AG04450 (cell line): Measurements from ENCODE around the gene BBLN. TPM values are rescaled to one million over a fixed set of nuclear protein-coding genes. Genes with fewer than 3 reads are reported as not detected.
"Not testable (repeated sequence)": the region's sequence is repeated elsewhere in the genome, so short reads cannot be mapped to it uniquely, and the experiment has no call there.

Experiments used
- CTCF ChIA-PET: fragments of 300-600, 350-600 bp; formaldehyde crosslinking; extraction: SDS; loops from one replicate; lab custom pipeline; 2022; ENCODE audit warnings: antibody characterized with exemption, inconsistent platforms; lab: Charles Lee
- POLR2A ChIA-PET: fragments of 350-600 bp; formaldehyde crosslinking; extraction: SDS; loops from one replicate; lab custom pipeline; 2021; ENCODE audit warnings: antibody characterized with exemption, inconsistent platforms; lab: Yijun Ruan, JAX
- DNase-seq: peaks from one replicate; pipeline ENCODE4 v3.0.0-alpha.2; 2011; ENCODE audit warnings: low read depth, low spot score
- H3K27ac ChIP-seq: one replicate; pipeline ENCODE4 v1.5.1; 2012; ENCODE audit warnings: low read depth, low read length, control low read depth
- H3K27me3 ChIP-seq: one replicate; pipeline ENCODE4 v1.6.0; 2012; ENCODE audit warnings: low read length; ENCODE audit not compliant: control insufficient read depth, insufficient read depth
- H3K4me3 ChIP-seq: 2 replicates; pipeline ENCODE4 v1.5.1; 2011; ENCODE audit warnings: mild to moderate bottlenecking, low read depth, low read length, control low read depth
- H3K9me3 ChIP-seq: 2 replicates; pipeline ENCODE4 v1.5.1; 2012; ENCODE audit warnings: low read length; ENCODE audit not compliant: control insufficient read depth, insufficient read depth
- CTCF ChIP-seq: IDR thresholded peaks from 2 replicates; pipeline ENCODE4 v1.5.1; 2011; ENCODE audit warnings: low read depth, low read length, control low read depth, inconsistent platforms
- polyA minus RNA-seq: library from RNA; depleted of rRNA, polyadenylated mRNA; stranded (reverse); fragments of >200 nt; gene quantifications from 2 replicates; pipeline ENCODE4 v1.2.3, GENCODE V29; 2011; rRNA and poly(A)+ RNA removed
- polyA plus RNA-seq: library from polyadenylated mRNA; depleted of rRNA; stranded (reverse); fragments of >200 nt; gene quantifications from 2 replicates; pipeline ENCODE4 v1.2.3, GENCODE V29; 2011; rRNA removed

The BBLN gene
- polyA plus RNA-seq, result 48.1 and 64.2 TPM in 2 replicates
- polyA minus RNA-seq, result 15.2 and 16.8 TPM in 2 replicates

DNA sequence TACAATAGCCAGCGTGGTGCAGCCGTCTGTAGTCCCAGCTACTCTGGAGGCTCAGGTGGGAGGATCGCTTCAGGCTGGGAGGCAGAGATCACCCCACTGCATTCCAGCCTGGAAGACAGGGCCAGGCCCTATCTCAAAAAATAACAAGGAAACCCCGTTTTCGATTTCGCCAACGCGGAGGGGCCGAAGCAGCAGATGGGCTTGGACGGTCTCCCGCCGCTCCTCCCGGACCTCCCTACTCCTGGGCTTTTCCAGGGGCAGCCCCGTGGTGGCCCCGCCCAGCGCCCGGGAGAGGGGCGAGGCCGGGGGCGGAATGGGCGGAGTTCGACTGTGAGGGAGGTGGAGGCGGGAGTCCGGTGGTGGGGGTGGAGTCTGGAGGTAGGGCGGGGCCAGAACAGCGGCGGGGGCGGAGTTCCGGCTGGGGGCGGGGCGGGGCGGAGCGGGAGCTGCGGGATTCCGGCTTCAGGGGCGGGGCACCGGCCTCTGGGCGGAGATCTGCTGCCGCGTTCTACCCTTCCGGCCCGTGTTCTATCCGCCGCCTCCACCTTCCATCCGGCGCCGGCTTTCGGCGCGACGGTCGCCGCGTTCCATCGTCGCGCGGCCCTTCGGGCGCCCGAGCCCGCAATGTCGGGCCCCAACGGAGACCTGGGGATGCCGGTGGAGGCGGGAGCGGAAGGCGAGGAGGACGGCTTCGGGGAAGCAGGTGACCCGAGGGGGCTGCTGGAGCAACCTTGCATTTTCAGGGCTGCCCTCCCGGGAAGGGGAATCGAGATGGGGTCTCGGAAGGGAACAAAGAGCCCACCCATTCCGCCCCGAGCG lies at the start of gene BBLN:
Gene BBLN, plus strand, starts transcription at position 482 of the 819 bp plus-strand sequence. Its CDS starts 143 bp downstream, at position 625.
- ChIA-PET CTCF (interaction anchor here (1.0 to 1.1 kb wide), 2 partner anchors 31 to 43 kb away, joined by 4 read pairs; no protein-coding TSS in a partner anchor), POLR2A (interaction anchor here (0.6 to 1.4 kb wide), 8 partner anchors 8 to 261 kb away, joined by 3 to 7 read pairs (median 3); no protein-coding TSS in a partner anchor)
- peak within 1 kb of the TSS; percentile 11 for H3K27ac ChIP-seq
- peak; percentile 77 for DNase-seq
- no peak for TF ChIP-seq CTCF
- no peaks in the 10 kb centered on the region; the same call in 1 of the 2 replicates for H3K9me3 ChIP-seq
- H3K4me3 ChIP-seq, result peak within 1 kb of the TSS; percentile 89
- H3K27me3 ChIP-seq, result peaks cover 5% of the 10 kb centered on the region

DNA sequence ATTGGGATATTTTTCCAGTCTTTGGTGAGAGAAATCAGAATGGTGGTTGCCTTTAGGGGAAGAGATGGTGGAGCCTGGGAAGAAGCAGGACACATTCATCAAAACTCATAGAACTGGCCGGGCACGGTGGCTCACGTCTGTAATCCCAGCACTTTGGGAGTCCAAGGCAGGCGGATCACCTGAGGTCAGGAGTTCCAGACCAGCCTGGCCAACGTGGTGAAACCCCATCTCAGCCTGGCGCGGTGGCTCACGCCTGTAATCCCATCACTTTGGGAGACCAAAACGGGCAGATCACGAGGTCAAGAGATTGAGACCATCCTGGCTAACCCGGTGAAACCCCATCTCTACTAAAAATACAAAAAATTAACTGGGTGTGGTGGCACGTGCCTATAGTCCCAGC lies 48.3 kb upstream of the BBLN start:
- CTCF ChIA-PET, result interaction anchor here (1.1 kb wide), 1 partner anchor 13 kb away, joined by 3 read pairs; no protein-coding TSS in a partner anchor

GRCh38 chr9:128113526-128114325 lies 46.3 kb upstream of the BBLN start:
- Histone ChIP-seq H3K4me3 (no peak overlapping the region), H3K27me3 (no peaks in the 10 kb centered on the region), H3K27ac (no peak overlapping the region), H3K9me3 (peaks cover 4% of the 10 kb centered on the region; the same call in 1 of the 2 replicates)
- DNase-seq, result no peak
- CTCF ChIA-PET, result interaction anchor here (1.0 kb wide), 1 partner anchor 170 kb away, joined by 4 read pairs; no protein-coding TSS in a partner anchor
- POLR2A ChIA-PET, result interaction anchor here (0.6 to 1.1 kb wide), 2 partner anchors 9 to 505 kb away, joined by 3 read pairs; no protein-coding TSS in a partner anchor
- TF ChIP-seq CTCF, result no peak

More for the DNA sequence above, 48.3 kb upstream of the BBLN start:
- H3K27ac ChIP-seq, H3K27me3 ChIP-seq, POLR2A ChIA-PET, H3K4me3 ChIP-seq, H3K9me3 ChIP-seq, DNase-seq: not testable (repeated sequence)

GRCh38 chr9:128114326-128115186 lies 45.5 kb upstream of the BBLN start:
- Histone ChIP-seq H3K27me3 (no peaks in the 10 kb centered on the region), H3K27ac (no peak overlapping the region), H3K4me3 (no peak overlapping the region), H3K9me3 (peaks cover 4% of the 10 kb centered on the region; the same call in 1 of the 2 replicates)
- POLR2A ChIA-PET, result interaction anchor here (0.7 to 1.2 kb wide), 4 partner anchors 10 to 312 kb away, joined by 3 to 4 read pairs (median 4); partner anchors contain the start of gene FPGS
- CTCF ChIA-PET, result interaction anchor here (3.9 kb wide), 1 partner anchor 171 kb away, joined by 85 read pairs; no protein-coding TSS in a partner anchor
- no peak for DNase-seq
- no peak for TF ChIP-seq CTCF
